HG03097 (cell line): ENCODE data around the gene TMEM131L.
A peak's percentile ranks its signal among the peaks of the same experiment; 100 is the strongest.
"Not testable (repeated sequence)": the region's sequence is repeated elsewhere in the genome, so short reads cannot be mapped to it uniquely, and the experiment has no call there.

Experiments used
- ATAC-seq: cut with Tn5 transposase; IDR thresholded peaks from one replicate; pipeline ENCODE4 v1.9.1; 2021; ENCODE audit not compliant: unreplicated experiment, low FRiP score

The TMEM131L gene

GRCh38 chr4:153566631-153567150 is 100.5 kb downstream of the TMEM131L start:
- no peak for ATAC-seq

DNA sequence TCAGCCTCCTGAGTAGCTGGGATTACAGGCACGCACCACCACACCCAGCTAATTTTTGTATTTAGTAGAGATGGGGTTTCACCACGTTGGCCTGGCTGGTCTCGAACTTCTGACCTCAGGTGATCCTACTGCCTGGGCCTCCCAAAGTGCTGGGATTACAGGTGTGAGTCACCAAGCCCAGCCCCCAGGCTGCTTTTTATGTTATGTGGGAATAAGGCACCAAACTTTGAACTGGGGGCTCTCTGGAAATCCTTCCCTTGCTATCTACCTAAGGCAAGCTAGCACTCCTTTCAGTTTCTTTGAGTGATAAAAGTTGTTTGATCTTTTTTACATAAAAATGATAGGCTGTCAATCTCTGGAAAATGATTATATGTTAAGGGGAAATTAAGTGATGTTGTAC is 101.5 kb downstream of the TMEM131L start:
- ATAC-seq, result not testable (repeated sequence)

GRCh38 chr4:153570228-153570973 is 104.2 kb downstream of the TMEM131L start:
- no peak for ATAC-seq

- no peak for ATAC-seq
Measured at GRCh38 chr4:153571006-153571545, 104.9 kb downstream of the TMEM131L start.

DNA sequence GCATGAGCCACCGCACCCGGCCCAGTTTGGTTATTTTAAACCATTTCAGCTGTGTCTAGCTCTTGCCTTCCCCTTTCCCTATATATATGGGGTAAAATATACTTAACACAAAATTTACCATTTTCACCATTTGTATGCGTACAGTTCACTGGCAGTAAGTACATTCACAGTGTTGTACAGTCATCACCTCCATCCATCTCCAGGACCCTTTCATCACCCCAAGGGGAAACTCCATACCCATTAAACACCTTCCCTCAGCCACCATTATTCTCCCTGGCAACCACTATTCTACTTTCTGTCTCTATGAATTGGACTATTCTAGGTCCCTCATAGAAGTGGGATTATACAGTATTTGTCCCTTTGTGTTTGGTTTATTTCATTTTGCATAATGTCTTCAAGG is 106.4 kb downstream of the TMEM131L start:
- no peak for ATAC-seq

- no peak for ATAC-seq
Measured at GRCh38 chr4:153573221-153573620, 107.1 kb downstream of the TMEM131L start.

- peak; percentile 54 for ATAC-seq
Measured at GRCh38 chr4:153573881-153574802, 108.0 kb downstream of the TMEM131L start.

GRCh38 chr4:153576443-153576774 is 110.2 kb downstream of the TMEM131L start:
- no peak for ATAC-seq

DNA sequence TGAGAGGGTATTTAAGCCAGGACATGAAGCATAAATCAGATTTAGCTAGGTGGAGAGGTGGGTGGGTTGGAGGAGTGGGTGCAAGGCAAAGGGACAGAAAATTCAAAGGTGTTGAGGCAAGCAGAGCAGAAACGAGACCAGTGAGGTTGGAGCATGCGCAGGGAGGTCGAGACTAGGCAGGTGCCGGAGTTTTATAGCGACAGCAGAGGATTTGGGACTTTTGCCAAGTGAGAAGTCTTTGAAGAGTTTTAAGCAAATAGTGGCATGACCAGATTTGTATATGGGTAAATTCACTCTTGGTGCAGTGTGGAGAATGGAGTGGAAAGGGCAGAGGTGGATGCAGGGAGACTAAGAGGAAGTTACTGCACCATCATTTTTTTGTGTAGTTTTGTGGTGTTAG is 110.9 kb downstream of the TMEM131L start:
- no peak for ATAC-seq

GRCh38 chr4:153579410-153579809 is 113.2 kb downstream of the TMEM131L start:
- no peak for ATAC-seq

DNA sequence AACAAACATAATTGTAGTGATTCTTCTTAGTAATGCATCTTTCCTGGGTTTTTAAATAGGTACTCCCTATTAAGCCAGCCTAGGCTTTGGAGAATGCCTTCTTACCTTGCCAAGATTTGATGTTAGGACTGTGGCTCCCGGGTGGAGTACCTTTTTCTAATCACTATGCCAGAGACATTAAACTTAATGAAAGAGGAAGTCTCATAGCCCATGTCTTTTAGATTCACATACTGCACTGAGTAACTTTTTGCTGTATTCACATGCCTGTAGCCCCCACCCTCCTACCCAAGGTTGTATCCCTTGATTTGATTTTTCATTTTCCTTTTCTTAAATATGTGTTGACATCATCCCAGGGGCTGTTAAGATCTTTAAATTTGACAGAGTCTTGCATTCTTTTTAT is 113.7 kb downstream of the TMEM131L start:
- no peak for ATAC-seq

DNA sequence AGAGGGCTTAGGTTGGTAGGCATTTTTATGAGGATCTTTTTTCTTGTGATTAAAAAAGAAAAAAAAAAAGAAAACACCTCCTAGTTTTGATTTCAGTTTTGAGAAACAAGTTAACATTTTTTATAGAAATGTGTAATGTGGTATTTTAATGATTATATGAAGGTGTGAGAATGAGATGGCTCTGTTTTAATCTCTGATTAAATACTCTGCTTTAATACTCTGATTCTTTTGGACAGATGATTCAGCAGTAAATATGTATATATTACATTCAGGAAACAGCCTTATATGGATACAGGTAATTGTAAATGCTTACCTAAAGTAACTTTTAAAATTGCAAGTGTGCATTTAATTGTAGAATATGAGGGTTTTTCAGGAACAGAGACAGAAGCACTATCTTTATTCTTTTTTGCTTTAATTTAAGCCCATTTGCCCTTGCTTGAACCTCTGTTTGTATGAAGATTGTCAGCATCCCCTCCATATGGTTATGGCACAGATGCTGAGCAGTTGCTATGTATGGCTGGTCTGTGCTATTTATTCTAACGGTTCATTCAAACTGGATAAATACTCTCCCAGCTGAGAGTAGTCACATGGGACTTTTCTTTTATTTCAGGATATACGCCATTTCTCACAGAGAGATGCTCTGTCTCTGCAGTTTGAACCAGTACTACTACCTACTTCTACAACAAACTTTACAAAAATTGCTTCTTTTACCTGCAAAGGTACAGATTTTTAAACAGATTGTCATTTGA is 117.0 kb downstream of the TMEM131L start:
- no peak for ATAC-seq

GRCh38 chr4:153585026-153585425 is 118.9 kb downstream of the TMEM131L start:
- no peak for ATAC-seq

DNA sequence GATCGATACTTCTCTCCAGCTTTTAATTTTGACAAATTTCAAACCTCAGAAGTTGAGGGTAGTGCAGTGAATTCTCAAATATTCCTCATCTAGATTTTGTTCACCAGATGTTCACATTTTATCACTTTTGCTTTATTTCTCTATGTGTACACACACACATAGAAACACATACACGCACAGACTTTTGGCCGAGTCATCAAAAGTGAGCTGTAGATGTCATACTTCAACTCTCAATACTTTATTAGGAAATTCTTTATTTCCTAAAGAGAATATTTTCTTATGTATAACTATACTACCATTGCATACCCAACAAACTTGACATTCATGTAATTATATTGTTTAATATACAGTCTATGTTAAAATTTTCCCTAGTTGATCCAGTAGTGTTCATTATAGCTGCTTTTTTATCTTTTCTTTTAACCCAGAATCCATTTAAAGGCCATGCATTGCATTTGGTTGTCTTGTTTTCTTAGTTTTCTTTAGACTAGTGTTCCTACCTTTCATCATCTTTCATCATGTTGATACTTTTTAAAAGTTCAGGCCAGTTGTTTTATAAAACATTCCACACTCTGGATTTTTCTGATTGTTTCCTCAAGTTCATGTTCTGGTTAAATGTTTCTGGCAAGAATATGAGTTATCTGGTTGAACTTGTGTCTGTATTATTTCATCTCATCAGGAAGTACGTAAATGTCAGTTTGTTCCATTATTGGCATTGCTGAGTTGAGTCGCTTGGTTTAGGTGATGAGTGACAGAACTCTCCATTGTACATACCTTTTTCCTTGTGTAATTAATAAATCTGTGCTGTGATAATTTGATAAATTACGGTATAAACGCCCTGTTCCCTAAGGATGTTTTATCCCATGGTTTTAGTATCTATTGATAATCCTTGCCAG is 123.8 kb downstream of the TMEM131L start:
- ATAC-seq, result no peak

DNA sequence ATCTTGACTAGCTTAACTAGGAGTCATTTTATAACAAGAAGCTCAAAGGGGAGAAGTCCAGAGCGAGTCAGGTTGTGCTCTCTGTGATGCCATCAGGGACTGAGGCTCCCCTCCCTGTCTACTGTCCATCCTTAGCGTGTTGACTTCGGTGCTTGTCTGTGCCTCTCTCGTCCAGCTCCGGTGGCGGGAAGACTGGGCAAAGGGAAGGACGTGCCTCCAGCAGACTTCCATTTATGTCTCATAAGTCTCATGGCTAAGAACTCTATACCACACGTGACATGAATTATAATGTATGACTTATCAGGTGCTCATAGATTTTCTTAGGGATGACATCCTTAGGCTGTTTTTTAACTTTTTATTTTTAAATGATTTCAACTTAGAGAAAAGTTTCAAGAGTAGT is 125.3 kb downstream of the TMEM131L start:
- no peak for ATAC-seq

GRCh38 chr4:153592064-153592463 is 125.9 kb downstream of the TMEM131L start:
- ATAC-seq, result no peak

- ATAC-seq, result no peak
Measured at GRCh38 chr4:153593161-153593560, 127.0 kb downstream of the TMEM131L start.

DNA sequence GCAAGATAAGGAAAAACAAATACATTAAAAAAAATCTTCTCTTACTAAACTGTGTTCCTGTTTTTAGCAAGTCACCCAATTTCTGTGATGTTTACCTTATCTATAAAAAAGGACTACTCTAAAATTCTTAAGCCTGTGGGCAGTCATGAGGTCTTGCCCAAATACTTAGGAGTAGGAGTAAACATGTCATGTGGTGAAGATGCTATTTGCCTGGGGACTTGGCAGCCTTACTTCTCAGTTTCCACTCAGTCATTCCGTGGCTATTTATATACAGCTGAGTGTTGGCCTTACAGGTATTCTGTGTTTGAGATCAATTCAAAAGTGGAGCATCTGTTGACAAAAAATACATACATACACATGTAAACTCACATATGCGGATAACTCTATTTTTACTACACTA is 128.1 kb downstream of the TMEM131L start:
- ATAC-seq, result no peak

DNA sequence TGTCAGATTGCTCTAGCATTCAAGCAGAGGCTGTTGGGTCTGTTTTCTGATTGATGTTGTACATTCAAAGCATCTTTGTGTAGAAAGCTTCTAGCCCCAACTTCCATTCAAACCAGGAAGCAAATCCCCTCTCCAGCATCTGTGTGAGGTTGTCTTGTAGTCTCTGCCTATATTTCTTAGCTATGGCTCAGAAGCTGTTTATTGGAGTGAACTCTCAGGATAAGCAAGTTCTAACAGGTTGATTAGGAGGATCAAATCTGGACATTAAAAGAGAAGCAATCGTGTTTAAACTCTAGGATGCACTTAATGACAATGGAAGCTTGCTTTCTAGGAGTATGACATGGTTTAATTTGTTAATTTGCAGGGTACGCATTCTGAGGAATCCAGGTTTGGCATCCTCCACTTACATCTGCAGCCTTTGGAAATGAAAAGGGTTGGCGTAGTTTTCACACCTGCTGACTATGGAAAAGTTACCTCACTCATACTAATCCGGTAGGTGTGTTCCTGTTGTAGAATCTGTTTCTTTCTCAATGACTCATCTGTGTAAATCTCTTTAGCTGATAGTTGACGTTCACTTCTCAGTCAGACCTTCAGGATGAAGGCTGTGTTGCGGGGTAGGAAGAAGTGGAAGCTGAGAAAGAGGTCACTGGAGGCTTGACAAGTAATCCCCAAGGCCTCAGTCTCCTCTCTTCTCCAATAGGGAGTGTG is 129.9 kb downstream of the TMEM131L start:
- ATAC-seq, result no peak
